Measurements from ENCODE around the gene ELK4.

The ELK4 gene

DNA sequence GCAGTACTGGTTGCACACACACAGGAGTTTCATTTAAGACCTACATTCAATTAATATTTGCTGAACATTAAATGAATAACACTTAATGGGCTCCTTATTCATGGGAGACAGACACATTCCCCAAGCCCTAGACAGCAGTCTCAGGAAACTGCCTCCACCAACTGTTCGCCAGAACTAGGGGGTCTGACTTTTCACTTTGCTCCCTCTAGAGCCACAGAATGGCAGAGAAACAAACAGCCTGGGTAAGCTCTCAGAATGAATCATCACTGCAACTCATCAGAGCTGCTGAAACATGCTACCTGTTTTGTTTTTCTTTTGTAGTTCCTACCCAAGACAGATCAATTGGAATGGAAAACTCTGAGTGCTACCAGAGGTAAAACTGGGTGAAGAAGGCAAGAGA is 31.7 kb downstream of the ELK4 start:
- TF ChIP-seq, protein P1, sequence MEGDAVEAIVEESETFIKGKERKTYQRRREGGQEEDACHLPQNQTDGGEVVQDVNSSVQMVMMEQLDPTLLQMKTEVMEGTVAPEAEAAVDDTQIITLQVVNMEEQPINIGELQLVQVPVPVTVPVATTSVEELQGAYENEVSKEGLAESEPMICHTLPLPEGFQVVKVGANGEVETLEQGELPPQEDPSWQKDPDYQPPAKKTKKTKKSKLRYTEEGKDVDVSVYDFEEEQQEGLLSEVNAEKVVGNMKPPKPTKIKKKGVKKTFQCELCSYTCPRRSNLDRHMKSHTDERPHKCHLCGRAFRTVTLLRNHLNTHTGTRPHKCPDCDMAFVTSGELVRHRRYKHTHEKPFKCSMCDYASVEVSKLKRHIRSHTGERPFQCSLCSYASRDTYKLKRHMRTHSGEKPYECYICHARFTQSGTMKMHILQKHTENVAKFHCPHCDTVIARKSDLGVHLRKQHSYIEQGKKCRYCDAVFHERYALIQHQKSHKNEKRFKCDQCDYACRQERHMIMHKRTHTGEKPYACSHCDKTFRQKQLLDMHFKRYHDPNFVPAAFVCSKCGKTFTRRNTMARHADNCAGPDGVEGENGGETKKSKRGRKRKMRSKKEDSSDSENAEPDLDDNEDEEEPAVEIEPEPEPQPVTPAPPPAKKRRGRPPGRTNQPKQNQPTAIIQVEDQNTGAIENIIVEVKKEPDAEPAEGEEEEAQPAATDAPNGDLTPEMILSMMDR (IDR thresholded peaks at IDR 0.05; ENCODE audit: low read depth, low read length), result peak; percentile 15
- no peak for DNase-seq (ENCODE audit: extremely low read depth, low read depth)

DNA sequence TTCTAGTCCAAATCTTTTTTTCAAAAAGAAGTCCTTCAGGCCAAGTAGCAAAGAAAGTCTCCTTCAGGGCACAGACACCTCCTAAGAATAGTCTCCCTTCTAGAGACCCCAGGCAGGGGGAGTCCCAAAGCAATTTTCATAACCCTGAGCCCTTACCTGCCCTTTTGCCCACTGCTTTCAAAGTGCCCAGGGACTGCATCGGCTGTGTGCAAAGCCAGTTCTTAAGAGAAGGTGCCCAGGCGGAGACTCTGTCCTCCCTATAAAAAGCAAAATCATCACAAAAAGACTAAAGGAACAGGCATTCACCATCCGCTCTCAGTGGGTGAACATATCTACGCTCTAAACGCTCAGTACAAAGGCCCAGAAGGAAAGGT is 32.2 kb downstream of the ELK4 start:
- TF ChIP-seq, protein P1 (IDR thresholded peaks at IDR 0.05; ENCODE audit: low read depth, low read length), result no peak
- no peak for DNase-seq (ENCODE audit: extremely low read depth, low read depth)

DNA sequence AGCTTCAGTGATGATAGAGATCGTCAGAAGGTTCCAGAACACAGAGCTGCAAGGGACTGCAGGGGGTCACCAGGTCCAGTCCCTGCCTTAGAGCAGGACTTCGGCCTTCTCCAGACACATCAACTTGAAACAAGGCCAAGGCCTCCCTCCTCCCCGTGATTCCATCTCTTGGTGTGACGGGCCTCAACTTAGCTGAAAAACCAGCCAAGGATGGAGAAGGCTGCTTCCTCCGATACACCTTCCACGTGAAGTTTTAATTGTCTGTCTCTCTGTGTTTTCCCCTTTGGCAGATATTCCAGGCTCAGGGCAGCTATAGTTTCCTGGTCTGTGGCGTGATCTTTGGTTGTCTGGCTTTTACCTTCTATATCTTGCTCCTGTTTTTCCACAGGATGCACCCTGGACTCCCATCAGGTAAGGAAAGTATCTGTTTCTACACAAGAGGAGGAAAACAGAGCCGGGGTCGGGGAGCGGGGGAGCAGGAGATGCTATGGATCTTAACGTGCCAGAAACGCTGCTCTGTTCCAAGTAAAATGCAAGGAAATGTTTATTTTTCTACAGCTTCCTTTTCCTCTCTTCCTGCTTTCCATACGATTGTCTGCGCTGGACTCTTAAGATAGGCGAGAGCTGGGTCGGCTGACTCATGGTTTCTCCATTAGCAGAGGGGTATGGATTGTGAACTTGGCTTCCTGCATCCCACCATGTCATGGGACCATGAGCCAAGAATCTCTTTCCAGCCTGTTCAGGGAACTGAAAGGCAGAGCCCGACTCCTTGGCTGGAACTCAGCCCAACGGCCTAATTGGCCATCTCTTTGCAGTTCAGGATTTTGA is 32.8 kb downstream of the ELK4 start:
- TF ChIP-seq, protein P1 (IDR thresholded peaks at IDR 0.05; ENCODE audit: low read depth, low read length), result no peak
- peak; percentile 79 for DNase-seq (ENCODE audit: extremely low read depth, low read depth)

DNA sequence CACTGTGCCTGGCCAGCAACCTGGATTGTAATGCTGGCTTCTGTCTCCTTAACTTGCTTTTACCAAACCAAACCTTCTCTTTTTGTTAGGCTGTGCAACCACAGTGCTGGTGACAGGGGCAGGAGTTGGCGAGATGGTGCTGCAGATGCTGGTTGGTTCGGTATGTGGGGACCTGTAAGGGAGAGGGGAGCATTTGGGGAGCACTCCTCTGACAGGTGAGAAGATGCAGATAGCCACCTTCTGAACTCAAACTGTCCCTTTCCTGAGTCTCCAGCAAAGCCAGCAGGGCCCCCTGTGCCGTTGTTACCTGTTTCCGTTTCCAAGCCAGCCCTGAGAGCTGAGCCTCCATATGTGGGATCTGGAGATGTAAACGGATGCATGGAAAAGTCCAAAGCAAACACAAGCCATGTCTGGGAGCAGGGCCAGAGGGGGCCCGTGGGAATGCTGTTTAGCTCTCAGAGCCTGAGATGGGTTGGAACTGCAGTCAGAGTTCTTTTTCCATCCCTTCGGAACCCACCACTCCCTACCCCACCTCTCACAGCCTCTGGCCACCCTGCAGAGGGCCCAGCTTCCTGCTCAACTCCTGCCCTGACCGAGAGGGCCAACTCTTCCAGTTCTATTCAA is 34.0 kb downstream of the ELK4 start:
- DNase-seq (ENCODE audit: extremely low read depth, low read depth), result no peak
- TF ChIP-seq, protein P1 (IDR thresholded peaks at IDR 0.05; ENCODE audit: low read depth, low read length), result no peak

DNA sequence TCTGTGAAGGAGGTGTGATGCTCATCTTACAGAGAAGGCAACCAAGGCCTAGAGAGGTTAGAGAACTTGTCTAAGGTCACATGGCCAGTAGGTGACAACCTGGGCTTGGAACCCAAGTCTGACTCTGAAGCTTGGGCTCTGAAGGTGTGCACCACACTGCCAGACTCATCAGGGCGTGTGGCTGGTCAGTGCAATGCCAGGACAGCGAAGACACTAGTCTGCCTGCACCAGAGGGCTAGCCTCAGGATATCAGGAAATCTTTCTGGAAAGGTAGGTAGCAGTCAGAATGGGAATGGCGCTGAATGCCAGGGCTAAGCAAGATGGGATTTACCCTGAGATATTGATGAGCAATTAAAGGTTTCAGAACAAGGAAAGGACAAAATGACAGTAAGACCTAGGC is 34.9 kb downstream of the ELK4 start:
- no peak for DNase-seq (ENCODE audit: extremely low read depth, low read depth)
- TF ChIP-seq, protein P1 (IDR thresholded peaks at IDR 0.05; ENCODE audit: low read depth, low read length), result no peak

DNA sequence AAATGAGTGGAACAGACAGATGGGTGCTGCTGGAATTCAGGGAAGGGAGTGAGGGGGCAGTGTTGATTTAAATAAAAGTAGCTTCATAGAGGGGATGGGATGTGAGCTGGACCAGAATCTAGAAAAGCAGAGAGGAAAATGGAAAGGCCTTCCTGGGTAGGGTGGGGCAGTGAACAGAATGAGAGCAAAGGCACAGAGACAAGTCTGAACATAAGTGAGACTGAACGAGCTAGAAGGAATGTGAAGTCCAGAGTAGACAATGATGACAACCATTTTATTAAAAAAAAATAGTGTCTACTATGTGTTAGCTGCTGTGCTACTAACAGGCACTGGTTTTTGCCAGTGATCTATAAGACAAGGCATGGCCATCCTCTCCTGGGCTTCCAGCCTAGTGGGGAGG is 36.0 kb downstream of the ELK4 start:
- no peak for DNase-seq (ENCODE audit: extremely low read depth, low read depth)
- TF ChIP-seq, protein P1 (IDR thresholded peaks at IDR 0.05; ENCODE audit: low read depth, low read length), result no peak

DNA sequence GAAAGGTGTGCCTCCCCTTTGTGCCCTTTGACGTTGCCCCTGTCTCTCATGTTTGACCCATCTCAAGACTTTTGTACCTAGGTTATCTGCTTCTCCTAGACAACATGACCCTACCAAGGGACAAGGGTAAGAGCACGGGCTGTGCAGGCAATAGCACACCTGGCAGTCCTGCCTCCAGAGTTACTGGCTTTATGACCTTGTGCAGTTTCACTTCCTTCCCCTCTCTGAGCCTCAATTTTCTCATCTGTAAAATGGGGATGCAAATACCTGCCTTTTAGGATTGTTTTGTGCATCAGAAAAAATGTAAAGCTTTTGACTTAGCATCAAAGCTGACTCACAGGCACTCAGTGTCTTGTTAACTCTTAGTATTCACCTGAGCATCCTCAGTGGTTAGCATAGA is 36.4 kb downstream of the ELK4 start:
- DNase-seq (ENCODE audit: extremely low read depth, low read depth), result no peak
- TF ChIP-seq, protein P1 (IDR thresholded peaks at IDR 0.05; ENCODE audit: low read depth, low read length), result no peak

Measured in AG09319 (cell line).